ENCODE measurements around the gene E2F4. TPM values are rescaled to one million over a fixed set of nuclear protein-coding genes. Genes with fewer than 3 reads are reported as not detected.

Gene E2F4
- total and polyA plus RNA-seq, 2 of the 13 experiments (the other 11 are each of a cell fraction or from before 2014, with no cell fraction given), result 84.8 to 91.2 TPM

DNA sequence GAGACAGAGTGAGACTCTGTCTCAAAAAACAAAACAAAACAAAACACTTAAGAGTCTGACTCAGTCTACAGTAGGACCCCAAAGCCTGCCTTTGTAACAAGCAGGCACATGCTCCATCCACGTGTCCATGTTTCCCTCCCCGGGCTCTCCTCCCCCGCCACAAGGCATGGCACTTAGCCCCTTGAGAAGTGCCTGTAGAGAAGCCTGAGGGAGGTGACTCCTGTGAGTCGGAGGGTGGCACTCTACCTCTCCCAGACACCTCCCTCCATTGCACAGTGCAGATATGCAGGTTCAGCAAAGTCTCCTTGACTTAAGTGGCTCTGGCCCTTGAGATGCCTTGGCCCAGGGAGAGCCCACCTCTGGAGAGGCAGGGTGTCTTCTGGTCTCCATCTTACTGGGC lies 48.6 kb downstream of the E2F4 start:
- no peak for FAIRE-seq
- Histone ChIP-seq H3K4me2 (ENCODE audit: low read depth, low read length) (no peak overlapping the region), H2AFZ (ENCODE audit: low read length) (no peak overlapping the region), H4K20me1 (ENCODE audit: insufficient read depth, low read length) (no peaks in the 10 kb centered on the region), H3K79me2 (ENCODE audit: insufficient read depth, low read length) (no peaks in the 10 kb centered on the region), H3K36me3 (replicated peaks in 1 of 2; ENCODE audit: control insufficient read depth in 1 of 2, insufficient read depth in 2 of 2, low read length in 2 of 2) (peaks cover 23 to 40% of the 10 kb centered on the region in 2 experiments), H3K4me1 (ENCODE audit: insufficient read depth, low read length) (peaks cover 35% of the 10 kb centered on the region), H3K27me3 (ENCODE audit: control insufficient read depth in 1 of 2, insufficient read depth in 2 of 2, low read length in 2 of 2) (no peaks in the 10 kb centered on the region), H3K27ac (ENCODE audit: extremely low read length, insufficient read depth, low read length) (peak overlapping the region; percentile 34), H3K9ac (ENCODE audit: insufficient read depth, low read depth, low read length) (no peak overlapping the region), H3K9me3 (ENCODE audit: low read length) (no peaks in the 10 kb centered on the region), H3K4me3 (replicated peaks in 1 of 3; ENCODE audit: insufficient read depth in 1 of 3, low read depth in 2 of 3, low read length in 3 of 3) (no peak overlapping the region)
- ChIA-PET POLR2A (no interaction called here), CTCF (ENCODE audit: low intra/inter-chr PET ratio, low total read pairs) (no interaction called here)
- DNase-seq (ENCODE audit: low spot score), result no peak
- no peak for TF ChIP-seq MXI1 (IDR thresholded peaks at IDR 0.05; ENCODE audit: borderline replicate concordance, low read depth, low read length)
- TF ChIP-seq ZNF446 (CRISPR knock-in tag; IDR thresholded peaks at IDR 0.05), result peak; percentile 48; the same call in 1 of the 2 replicates
- WGBS (ENCODE audit: low lambda C conversion rate), result 98% methylated on average over 4 of the region's 4 CpGs
- BruUV-seq (replicated peaks), result no TSS peak
- ATAC-seq, result no peak
- in situ Hi-C loops (cut with HindIII; ENCODE audit: extremely low pct_ligation_motif_present, low pct_unique_long_range_greater_than_20kb), result no loop called here
- intact Hi-C loops (cut with micrococcal nuclease; ENCODE audit: unreplicated experiment), result no loop called here

DNA sequence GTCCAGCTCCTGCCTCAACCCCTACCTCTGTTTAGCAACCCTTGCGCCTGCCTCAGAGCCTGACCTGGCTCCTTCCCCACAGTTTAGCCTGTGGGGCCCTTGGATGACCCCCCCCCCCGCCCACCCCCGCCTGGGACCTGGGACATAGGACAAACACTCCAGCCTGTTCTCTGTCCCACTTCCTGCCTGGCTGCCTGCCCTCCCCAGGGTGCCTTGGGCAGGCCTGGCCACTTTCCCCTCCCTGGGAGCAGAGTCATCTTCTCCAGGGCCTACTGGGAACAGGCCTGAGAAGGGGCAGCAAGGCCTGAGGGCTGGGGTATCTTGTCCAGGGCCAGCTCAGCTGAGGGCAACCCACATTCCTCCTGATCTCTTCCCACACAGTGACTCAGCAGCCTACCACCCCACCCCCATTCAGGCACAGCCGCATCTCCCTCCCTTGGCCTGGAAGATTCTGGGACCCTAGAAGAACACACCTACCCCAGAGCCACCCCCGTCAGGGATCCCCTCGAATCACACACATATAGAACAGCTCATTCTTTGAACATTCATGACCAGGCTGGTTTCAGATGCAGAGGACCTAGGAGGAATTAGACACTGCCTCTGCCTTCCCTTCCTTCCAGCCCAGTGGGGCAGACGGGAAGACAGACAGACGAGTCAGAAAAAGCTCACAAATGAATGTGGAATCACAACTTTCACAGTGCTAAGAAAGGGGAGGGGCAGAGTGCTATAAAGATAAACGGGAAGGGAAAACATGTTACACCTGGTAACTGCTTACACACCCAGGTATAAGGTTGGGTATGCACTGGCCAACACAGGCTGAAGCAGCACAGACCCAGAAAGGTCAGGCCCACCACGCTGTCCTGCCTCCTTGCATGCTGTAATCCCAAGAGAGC lies 49.3 kb downstream of the E2F4 start:
- 71% methylated on average over 10 of the region's 10 CpGs for WGBS (ENCODE audit: low lambda C conversion rate)
- CTCF ChIA-PET (ENCODE audit: low intra/inter-chr PET ratio, low total read pairs), result no interaction called here
- in situ Hi-C loops (cut with HindIII; ENCODE audit: extremely low pct_ligation_motif_present, low pct_unique_long_range_greater_than_20kb), result no loop called here
- Histone ChIP-seq H3K79me2 (ENCODE audit: insufficient read depth, low read length) (no peaks in the 10 kb centered on the region), H3K4me2 (ENCODE audit: low read depth, low read length) (no peak overlapping the region), H3K9ac (ENCODE audit: insufficient read depth, low read depth, low read length) (peak overlapping the region; percentile 52; the same call in 1 of the 2 replicates), H3K27ac (ENCODE audit: extremely low read length, insufficient read depth, low read length) (peak overlapping the region; percentile 34), H3K27me3 (ENCODE audit: control insufficient read depth in 1 of 2, insufficient read depth in 2 of 2, low read length in 2 of 2) (no peaks in the 10 kb centered on the region), H3K4me1 (ENCODE audit: insufficient read depth, low read length) (peaks cover 40% of the 10 kb centered on the region), H3K4me3 (replicated peaks in 1 of 3; ENCODE audit: insufficient read depth in 1 of 3, low read depth in 2 of 3, low read length in 3 of 3) (no peak overlapping the region), H3K9me3 (ENCODE audit: low read length) (no peaks in the 10 kb centered on the region), H3K36me3 (replicated peaks in 1 of 2; ENCODE audit: control insufficient read depth in 1 of 2, insufficient read depth in 2 of 2, low read length in 2 of 2) (peaks cover 22 to 33% of the 10 kb centered on the region in 2 experiments), H2AFZ (ENCODE audit: low read length) (no peak overlapping the region), H4K20me1 (ENCODE audit: insufficient read depth, low read length) (no peaks in the 10 kb centered on the region)
- BruUV-seq (replicated peaks), result no TSS peak
- intact Hi-C loops (cut with micrococcal nuclease; ENCODE audit: unreplicated experiment), result no loop called here
- POLR2A ChIA-PET, result no interaction called here
- FAIRE-seq (no peak), ATAC-seq (peak; percentile 1; the same call in 2 of the 3 replicates), DNase-seq (ENCODE audit: low spot score) (peak; percentile 32)
- TF ChIP-seq NFE2L2 (IDR thresholded peaks at IDR 0.05; ENCODE audit: low read length) (peak; percentile 76; the same call in 1 of the 2 replicates), FOSL2 (CRISPR knock-in tag; IDR thresholded peaks at IDR 0.05) (peak; percentile 71), NFE2 (CRISPR knock-in tag; IDR thresholded peaks at IDR 0.05) (peak; percentile 87; the same call in 1 of the 2 replicates), ZKSCAN5 (CRISPR knock-in tag; IDR thresholded peaks at IDR 0.05) (no peak), ARNTL (CRISPR knock-in tag; IDR thresholded peaks at IDR 0.05) (no peak)
- TF ChIP-seq, protein P1, sequence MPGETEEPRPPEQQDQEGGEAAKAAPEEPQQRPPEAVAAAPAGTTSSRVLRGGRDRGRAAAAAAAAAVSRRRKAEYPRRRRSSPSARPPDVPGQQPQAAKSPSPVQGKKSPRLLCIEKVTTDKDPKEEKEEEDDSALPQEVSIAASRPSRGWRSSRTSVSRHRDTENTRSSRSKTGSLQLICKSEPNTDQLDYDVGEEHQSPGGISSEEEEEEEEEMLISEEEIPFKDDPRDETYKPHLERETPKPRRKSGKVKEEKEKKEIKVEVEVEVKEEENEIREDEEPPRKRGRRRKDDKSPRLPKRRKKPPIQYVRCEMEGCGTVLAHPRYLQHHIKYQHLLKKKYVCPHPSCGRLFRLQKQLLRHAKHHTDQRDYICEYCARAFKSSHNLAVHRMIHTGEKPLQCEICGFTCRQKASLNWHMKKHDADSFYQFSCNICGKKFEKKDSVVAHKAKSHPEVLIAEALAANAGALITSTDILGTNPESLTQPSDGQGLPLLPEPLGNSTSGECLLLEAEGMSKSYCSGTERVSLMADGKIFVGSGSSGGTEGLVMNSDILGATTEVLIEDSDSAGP (CRISPR knock-in tag; IDR thresholded peaks at IDR 0.05; ENCODE audit: borderline replicate concordance), result no peak
- TF ChIP-seq, protein P2, sequence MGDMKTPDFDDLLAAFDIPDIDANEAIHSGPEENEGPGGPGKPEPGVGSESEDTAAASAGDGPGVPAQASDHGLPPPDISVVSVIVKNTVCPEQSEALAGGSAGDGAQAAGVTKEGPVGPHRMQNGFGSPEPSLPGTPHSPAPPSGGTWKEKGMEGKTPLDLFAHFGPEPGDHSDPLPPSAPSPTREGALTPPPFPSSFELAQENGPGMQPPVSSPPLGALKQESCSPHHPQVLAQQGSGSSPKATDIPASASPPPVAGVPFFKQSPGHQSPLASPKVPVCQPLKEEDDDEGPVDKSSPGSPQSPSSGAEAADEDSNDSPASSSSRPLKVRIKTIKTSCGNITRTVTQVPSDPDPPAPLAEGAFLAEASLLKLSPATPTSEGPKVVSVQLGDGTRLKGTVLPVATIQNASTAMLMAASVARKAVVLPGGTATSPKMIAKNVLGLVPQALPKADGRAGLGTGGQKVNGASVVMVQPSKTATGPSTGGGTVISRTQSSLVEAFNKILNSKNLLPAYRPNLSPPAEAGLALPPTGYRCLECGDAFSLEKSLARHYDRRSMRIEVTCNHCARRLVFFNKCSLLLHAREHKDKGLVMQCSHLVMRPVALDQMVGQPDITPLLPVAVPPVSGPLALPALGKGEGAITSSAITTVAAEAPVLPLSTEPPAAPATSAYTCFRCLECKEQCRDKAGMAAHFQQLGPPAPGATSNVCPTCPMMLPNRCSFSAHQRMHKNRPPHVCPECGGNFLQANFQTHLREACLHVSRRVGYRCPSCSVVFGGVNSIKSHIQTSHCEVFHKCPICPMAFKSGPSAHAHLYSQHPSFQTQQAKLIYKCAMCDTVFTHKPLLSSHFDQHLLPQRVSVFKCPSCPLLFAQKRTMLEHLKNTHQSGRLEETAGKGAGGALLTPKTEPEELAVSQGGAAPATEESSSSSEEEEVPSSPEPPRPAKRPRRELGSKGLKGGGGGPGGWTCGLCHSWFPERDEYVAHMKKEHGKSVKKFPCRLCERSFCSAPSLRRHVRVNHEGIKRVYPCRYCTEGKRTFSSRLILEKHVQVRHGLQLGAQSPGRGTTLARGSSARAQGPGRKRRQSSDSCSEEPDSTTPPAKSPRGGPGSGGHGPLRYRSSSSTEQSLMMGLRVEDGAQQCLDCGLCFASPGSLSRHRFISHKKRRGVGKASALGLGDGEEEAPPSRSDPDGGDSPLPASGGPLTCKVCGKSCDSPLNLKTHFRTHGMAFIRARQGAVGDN (CRISPR knock-in tag; IDR thresholded peaks at IDR 0.05), result 0 out of 2 replicates have a peak, but pooled peaks have one; percentile 34
